Measurements from ENCODE around the gene PRCP. TPM values are rescaled to one million over a fixed set of nuclear protein-coding genes. Genes with fewer than 3 reads are reported as not detected.

PRCP gene
- total and polyA plus RNA-seq, 4 donors: 27.3 to 55.2 (median 41.2) TPM

- WGBS: 98% methylated on average over 2 of the region's 2 CpGs
- Histone ChIP-seq H3K9ac (ENCODE audit: low read depth in 1 of 2, low read length in 2 of 2) (no peak overlapping the region), H3K27me3 (ENCODE audit: control insufficient read depth in 4 of 4, insufficient read depth in 4 of 4, low read length in 3 of 4) (no peaks in the 10 kb centered on the region), H3K36me3 (ENCODE audit: control insufficient read depth in 4 of 4, insufficient read depth in 3 of 4, low read depth in 1 of 4, low read length in 3 of 4) (no peaks in the 10 kb centered on the region), H3K4me1 (ENCODE audit: control insufficient read depth in 4 of 4, insufficient read depth in 4 of 4, low read length in 3 of 4) (no peaks in the 10 kb centered on the region), H3K9me3 (ENCODE audit: control insufficient read depth in 4 of 4, low read length in 3 of 4) (no peaks in the 10 kb centered on the region), H3K4me3 (ENCODE audit: low read depth in 1 of 3, low read length in 3 of 3) (no peak overlapping the region), H3K27ac (ENCODE audit: low read depth in 1 of 2, low read length in 2 of 2) (no peak overlapping the region)
- TF ChIP-seq SP1 (IDR thresholded peaks at IDR 0.05) (no peak), FOXA1 (IDR thresholded peaks at IDR 0.05) (no peak), HNF4A (conservative IDR thresholded peaks at IDR 0.05) (no peak), TAF1 (conservative IDR thresholded peaks at IDR 0.05) (no peak), JUND (IDR thresholded peaks at IDR 0.05) (no peak), GABPA (IDR thresholded peaks at IDR 0.05 in 1 of 2, conservative IDR thresholded peaks at IDR 0.05 in 1 of 2) (no peak), MAX (IDR thresholded peaks at IDR 0.05) (no peak), CTCF (IDR thresholded peaks at IDR 0.05; ENCODE audit: low read depth, low read length, missing input control) (no peak), NR2F2 (IDR thresholded peaks at IDR 0.05) (no peak)
- no peak for DNase-seq (ENCODE audit: low spot score)
Measured at GRCh38 chr11:82937554-82937953, 37.3 kb upstream of the PRCP start.

- TF ChIP-seq MAX (IDR thresholded peaks at IDR 0.05) (no peak), SP1 (IDR thresholded peaks at IDR 0.05) (no peak), YY1 (IDR thresholded peaks at IDR 0.05) (no peak), EGR1 (IDR thresholded peaks at IDR 0.05; ENCODE audit: low read depth in 2 of 2) (no peak), RXRA (IDR thresholded peaks at IDR 0.05) (no peak), REST (IDR thresholded peaks at IDR 0.05) (no peak)
- Histone ChIP-seq H3K4me1 (ENCODE audit: control insufficient read depth in 4 of 4, insufficient read depth in 4 of 4, low read length in 3 of 4) (no peaks in the 10 kb centered on the region), H3K9me3 (ENCODE audit: control insufficient read depth in 4 of 4, low read length in 3 of 4) (no peaks in the 10 kb centered on the region), H3K4me3 (ENCODE audit: low read depth in 1 of 3, low read length in 3 of 3) (no peak overlapping the region), H3K27ac (ENCODE audit: low read depth in 1 of 2, low read length in 2 of 2) (no peak overlapping the region), H3K27me3 (ENCODE audit: control insufficient read depth in 4 of 4, insufficient read depth in 4 of 4, low read length in 3 of 4) (no peaks in the 10 kb centered on the region), H3K36me3 (ENCODE audit: control insufficient read depth in 4 of 4, insufficient read depth in 3 of 4, low read depth in 1 of 4, low read length in 3 of 4) (no peaks in the 10 kb centered on the region), H3K9ac (ENCODE audit: low read depth in 1 of 2, low read length in 2 of 2) (no peak overlapping the region)
- 94% methylated on average over 3 of the region's 3 CpGs for WGBS
- DNase-seq (ENCODE audit: low spot score): no peak
Measured at GRCh38 chr11:82936261-82936660, 36.0 kb upstream of the PRCP start.

- Histone ChIP-seq H3K4me3 (ENCODE audit: low read depth in 1 of 3, low read length in 3 of 3) (no peak overlapping the region), H3K9me3 (ENCODE audit: control insufficient read depth in 4 of 4, low read length in 3 of 4) (no peaks in the 10 kb centered on the region), H3K4me1 (ENCODE audit: control insufficient read depth in 4 of 4, insufficient read depth in 4 of 4, low read length in 3 of 4) (no peaks in the 10 kb centered on the region), H3K27ac (ENCODE audit: low read depth in 1 of 2, low read length in 2 of 2) (no peak overlapping the region), H3K9ac (ENCODE audit: low read depth in 1 of 2, low read length in 2 of 2) (no peak overlapping the region), H3K27me3 (ENCODE audit: control insufficient read depth in 4 of 4, insufficient read depth in 4 of 4, low read length in 3 of 4) (no peaks in the 10 kb centered on the region), H3K36me3 (ENCODE audit: control insufficient read depth in 4 of 4, insufficient read depth in 3 of 4, low read depth in 1 of 4, low read length in 3 of 4) (no peaks in the 10 kb centered on the region)
- DNase-seq (ENCODE audit: low spot score): no peak
- WGBS: 90% methylated on average over 1 of the region's 1 CpG
- no peak for TF ChIP-seq EGR1 (IDR thresholded peaks at IDR 0.05; ENCODE audit: low read depth in 2 of 2)
- TF ChIP-seq TAF1 (conservative IDR thresholded peaks at IDR 0.05): no peak
Measured at GRCh38 chr11:82932564-82932963, 32.3 kb upstream of the PRCP start.
